Caki2 (cell line): ENCODE results near the gene ITGAV. TPM values are rescaled to one million over a fixed set of nuclear protein-coding genes. Genes with fewer than 3 reads are reported as not detected.
A peak's percentile ranks its signal among the peaks of the same experiment; 100 is the strongest.

Experiments
- DNase-seq: peaks from one replicate; pipeline ENCODE4 v3.0.0-alpha.2; 2015; ENCODE audit warnings: low read depth
- in situ Hi-C: cut with HindIII; loops from 2 replicates; pipeline ENCODE4 v1.10.0; 2016; ENCODE audit warnings: low sequenced_read_pairs, low pct_unique_long_range_greater_than_20kb, mixed read lengths
- total RNA-seq: library from RNA; depleted of rRNA; stranded (reverse); fragments of >200 nt; shearing (Covaris generic); gene quantifications from 2 replicates; pipeline ENCODE4 v1.2.3, GENCODE V29; 2014; ENCODE audit warnings: low replicate concordance

ITGAV gene
- total RNA-seq, 1 experiment from 2014 or later = 155 TPM

DNA sequence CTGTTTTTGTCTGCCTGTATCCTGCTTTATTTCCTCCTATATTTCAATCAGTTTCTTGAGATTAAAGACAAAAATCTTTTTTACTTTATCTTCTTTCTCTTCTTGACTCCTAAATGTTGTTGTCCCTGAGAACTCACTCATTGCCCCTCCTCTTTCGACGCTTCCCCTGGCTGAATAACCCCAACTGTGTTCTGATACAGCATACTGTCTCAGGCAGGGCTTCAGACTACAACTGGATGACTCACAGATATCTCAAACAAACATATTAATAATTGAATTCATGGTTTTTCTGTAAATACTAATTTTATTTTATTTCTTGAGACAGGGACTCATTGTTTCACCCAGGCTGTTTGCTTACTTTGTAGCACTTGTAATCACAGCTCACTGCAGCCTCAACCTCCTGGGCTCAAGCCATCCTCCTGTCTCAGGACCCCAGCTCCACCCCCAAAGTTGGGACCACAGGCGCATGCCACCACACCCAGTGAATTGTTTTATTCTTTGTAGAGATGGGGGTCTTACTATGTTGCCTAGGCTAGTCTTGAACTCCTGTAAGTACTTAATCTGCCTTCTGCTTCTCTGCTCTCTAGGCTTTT lies 9.4 kb downstream of the ITGAV start:
- no peak for DNase-seq
- in situ Hi-C loops = no loop called here

DNA sequence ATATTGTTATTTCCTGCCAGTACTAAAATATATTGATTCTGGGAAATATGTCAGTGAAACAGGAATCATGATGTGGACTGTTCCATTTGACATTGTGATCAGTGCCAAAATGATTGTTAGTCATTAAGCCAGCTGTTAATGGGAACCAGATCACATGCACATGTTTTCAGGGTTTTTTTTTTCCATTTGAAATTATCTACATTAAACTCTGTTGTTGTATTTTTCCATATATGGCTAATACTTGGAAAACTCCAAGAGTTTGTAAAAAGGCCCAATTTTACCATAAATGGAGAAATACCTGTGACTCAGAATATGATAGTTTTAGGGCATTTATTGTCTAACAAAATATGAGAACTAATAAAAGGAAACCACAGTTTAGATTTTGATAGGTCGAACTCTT lies 13.4 kb downstream of the ITGAV start:
- in situ Hi-C loops = no loop called here
- no peak for DNase-seq

DNA sequence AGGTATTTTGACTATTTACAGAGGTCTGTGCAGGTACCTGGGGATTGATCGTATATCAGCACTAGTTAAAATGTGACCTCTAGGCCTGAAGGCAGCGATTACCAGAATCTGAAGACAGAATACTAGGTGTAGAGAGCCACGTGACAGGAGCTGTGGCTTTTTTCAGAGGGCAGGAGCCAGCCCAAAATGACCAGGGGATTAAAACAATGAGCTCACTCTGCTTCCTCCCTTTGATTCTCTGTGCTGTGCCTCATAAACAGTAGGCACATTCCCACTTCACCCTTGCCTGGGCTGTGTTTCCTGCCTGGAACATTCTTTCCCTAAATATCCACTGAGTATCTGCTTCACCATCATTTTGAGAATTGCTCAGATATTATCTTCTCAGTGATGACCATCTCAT lies 15.2 kb downstream of the ITGAV start:
- in situ Hi-C loops = no loop called here
- DNase-seq = no peak

DNA sequence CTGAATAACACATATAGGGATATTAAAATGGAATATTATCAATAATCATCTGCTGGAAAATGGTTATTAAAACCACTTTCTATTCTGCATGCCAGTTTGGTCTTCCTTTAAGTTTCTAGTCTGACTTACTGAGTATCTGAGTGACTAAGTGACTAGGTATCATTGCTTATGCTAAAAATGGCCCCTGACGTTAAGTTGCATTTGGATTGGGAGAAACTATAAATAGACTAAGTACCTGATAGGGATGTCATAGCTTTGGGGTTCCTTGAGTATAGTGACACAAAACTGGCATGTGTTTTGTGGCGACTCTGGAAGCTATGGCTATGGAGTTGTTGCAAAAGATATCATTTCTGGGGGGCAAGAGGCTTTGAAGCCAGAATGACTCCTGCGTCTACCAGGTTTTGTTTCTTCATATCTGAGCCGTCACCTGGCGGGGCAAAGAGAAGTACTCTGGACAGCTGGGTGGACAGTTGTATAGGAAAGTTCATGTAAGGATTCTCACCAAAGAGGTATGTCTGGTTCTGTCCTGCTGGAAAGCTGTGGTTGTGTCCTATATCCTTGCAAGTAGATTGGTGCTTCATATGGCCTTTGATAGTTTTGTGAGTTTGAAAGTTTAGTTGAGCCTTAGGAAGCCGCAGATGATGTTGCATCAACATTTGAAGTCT lies 17.9 kb downstream of the ITGAV start:
- no peak for DNase-seq
- in situ Hi-C loops = no loop called here

DNA sequence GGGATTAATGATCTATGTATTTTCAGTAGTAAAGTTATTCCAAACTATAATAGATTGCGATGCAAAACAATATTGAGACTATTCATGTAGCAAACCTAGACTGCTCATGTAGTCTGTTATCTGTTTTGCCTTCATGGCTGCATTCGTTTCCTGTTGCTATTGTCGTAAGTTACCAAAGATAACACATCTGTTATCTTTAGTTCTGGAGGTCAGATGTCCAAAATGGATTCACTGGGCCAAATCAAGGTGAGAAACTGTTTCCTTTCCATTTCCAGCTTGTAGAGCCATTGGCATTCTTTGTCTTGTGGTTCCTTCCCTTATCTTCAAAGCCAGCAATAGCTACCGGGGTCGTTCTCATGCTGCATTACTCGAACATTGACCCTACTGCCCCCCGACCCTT lies 20.9 kb downstream of the ITGAV start:
- in situ Hi-C loops = no loop called here
- DNase-seq = no peak

DNA sequence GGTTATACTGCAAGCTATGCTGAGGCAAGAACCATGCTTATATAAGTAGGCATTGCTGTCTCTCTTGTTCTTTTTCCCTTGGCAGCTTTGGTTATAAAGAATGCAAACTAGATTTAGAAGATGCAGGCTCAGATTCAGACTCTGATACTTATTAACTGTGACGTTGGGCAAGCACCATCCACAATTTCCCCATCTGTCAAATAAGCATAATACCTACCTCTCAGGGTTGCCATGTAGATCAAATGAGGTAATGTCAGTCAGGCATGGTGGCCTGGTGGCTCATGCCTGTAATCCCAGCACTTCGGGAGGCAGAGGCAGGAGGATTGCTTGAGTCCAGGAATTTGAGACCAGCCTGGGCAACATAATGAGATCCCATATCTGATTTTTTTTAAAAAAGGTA lies 21.7 kb downstream of the ITGAV start:
- in situ Hi-C loops = no loop called here
- peak; percentile 35 for DNase-seq

DNA sequence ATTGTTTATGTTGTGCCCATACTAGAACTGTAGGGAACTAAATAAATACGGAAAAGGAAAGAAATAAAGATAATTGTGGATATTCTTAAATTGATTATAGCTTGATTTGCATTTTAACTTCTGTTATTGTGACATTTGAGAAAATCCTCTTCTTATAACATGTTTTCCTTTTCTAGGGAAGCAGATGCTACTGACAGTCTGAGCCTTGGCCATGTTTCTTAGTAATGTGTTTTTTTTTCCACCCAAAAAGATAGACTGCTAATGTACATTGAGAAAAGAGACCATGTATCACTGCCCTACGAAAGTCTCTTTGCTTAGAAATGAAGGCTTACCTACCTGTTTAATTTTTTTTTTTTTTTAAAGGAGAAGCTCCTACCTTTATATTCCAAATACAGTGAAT lies 22.2 kb downstream of the ITGAV start:
- no peak for DNase-seq
- in situ Hi-C loops = no loop called here

DNA sequence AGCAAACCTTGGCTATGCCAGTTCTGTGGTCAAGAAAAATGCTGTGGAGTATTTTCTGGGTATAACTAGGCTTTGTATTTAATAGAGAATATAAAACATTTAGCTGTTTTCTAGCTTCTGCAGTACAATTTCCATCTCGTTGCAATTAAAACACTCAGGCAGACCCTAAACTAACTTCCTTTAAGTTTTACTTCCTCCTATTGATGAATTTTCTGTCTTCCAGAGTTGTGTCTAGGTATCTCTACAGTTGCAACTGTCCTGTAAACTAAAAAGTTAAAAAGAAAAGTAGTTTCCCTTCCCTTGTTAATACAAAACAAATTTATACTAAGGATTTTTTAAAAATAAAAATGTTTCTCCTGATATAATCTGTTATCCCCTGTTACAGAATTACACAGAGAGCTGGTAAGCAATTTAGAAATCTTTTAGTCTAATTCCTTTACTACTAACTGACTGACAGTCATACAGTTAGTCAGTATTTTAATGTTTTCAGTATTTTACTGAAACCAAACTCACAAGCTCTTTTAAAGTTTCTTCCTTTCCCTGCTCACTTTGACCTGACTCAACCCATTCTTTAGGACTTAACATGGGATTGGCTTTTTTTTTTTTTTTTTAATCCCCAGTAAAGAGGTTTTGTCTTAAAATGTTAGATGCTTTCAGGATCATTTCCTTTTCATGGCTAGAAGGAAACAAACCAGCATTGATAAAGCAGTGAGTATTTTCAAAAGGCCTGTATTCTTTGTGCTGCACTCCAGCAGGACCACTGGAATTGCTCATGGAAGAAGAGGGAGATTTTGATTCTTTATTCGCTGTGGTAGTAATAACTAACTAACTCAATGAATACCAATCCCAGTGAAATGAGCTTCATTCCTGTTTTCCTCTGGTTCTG lies 22.9 kb downstream of the ITGAV start:
- in situ Hi-C loops = no loop called here
- no peak for DNase-seq

DNA sequence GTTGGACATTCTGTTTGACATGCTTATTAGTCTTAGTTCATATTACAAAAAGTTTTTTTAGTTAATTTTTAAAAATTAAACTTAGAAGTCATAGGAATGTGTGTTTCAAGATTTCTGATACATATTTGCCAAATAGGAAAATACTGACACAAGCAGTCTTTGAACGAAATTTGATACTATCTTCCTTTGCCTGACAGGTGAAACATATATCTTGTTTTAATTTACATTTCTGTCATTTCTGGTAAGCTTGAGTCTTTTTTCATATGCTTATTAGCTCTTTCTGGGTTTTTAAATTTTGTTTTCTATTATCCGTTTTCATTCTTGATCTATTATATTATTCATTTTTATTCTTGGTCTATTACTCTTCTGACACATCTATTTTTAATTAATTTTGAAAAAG lies 24.5 kb downstream of the ITGAV start:
- in situ Hi-C loops = no loop called here
- no peak for DNase-seq

DNA sequence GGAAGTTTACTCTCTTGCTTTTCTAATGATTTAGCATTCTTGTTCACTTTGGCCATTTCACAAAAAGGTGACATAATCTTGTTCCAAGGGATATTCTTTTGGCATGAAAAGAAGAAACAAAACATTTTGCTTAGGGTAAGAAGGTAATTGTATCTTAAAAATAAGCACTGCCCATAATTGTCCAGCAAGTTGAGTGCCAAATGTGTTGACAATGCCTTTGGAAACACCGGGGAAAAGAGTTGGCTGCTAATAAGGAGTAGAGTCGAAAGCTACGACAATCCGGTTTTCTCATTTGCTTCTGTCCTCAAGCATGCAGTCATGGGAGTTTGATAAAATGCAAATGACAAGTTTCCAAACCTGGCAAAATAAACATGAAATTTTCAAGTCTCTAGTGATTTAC lies 27.3 kb downstream of the ITGAV start:
- DNase-seq = no peak
- in situ Hi-C loops = no loop called here

DNA sequence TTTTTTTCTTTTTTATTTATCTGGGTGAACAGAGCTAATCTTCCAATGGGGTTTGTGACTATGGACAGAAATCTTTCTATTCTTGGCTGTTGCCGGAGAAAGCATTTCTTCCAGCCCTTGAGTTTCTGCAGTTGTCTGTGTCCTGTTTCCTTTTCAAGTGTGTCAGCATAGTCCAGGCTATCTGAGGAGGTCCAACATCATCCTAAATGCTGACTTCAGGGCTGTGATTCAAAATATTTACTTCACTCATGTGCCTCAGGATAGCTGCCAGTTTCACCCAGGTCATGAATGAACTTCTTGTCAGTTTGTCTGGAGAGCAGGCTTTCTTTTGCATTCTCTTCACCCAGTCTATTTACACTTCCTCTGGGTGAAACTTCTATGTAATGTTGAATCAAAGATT lies 27.9 kb downstream of the ITGAV start:
- no peak for DNase-seq
- in situ Hi-C loops = no loop called here

DNA sequence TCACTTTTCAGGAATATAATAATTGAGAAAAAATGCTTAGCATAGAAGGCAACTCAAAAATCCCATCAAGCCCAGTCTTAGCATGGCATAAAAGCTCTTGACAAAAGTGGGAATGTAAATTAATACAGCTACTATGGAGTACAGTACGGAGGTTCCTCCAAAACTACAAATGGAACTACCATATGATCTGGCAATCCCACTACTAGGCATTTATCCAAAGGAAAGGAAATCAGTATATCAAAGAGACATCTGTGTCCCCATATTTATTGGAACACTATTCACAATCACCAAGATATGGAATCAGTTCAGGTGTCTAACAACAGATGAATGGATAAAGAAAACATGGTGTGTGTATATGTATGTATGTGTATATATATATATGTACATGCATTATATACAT lies 28.8 kb downstream of the ITGAV start:
- DNase-seq = no peak
- in situ Hi-C loops = no loop called here

DNA sequence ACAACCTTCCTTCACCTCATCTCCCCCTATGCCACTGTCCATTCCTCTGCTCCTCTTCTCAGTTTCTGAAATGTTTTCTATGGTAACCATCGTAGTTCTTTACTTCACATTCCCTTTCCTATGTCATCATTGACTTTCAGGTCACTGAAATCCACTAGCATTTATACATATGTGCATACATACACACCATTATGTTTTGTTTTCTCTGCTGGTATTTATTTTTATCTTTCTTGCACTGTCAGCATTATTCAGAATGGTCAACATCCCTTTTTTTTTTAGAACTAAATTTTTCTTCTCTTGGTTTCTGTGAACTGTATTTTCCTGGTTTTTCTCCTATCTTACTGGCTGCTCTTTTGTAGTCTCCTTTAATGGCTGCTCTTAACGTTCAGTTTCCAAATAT lies 33.2 kb downstream of the ITGAV start:
- in situ Hi-C loops = no loop called here
- DNase-seq = no peak

DNA sequence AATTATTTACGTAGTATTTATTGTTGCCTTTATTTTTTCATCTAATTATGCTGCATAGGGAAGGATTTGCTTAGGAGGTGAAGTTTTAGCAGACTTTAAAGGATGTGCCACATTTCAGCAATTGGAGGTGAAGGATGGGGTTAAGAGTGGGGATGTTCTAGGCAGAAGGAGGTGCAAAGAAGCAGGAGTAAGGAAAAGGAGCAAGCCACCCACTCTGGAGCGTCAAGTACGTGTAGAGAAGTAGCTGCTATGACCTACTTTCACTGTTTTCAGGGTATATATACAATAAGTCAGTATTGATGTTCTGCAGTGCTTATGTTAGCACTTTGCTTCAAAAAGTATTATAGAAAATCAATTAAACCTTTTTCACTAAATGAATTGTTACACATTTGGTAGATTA lies 34.4 kb downstream of the ITGAV start:
- no peak for DNase-seq
- in situ Hi-C loops = no loop called here

DNA sequence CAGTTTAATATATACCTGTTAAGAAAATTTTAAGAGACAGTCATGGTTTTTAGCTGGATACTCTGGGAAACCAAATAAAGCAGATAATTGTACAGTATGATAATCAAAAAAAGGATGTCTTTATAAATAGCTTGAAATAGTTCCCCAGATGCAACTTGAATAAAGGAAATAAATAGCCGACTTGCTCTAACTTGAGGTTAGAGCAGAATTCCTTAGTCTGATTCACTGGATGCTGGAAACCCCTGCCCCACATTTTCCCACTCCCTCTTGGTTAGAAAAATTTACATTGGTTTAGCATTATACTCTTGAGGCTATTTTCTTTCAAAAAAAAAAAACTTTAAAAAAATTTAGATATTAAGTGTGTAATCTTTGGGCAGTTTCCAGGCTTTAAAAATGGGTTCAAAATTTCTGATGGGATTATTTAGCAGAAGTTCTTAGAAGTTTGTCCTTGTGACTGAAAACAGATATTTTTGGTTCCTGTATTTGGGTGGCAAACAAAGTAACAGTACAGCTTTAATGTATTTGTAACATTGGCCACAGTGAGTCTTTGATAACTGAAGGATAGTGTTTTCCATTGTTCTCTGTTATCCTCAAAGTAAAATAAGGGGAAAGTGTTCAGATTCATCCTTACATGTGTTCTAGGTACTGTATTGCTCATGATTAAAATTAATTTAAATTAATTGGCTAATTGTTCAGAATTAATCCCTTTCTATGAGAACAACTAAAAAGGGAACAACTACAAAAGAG lies 39.6 kb downstream of the ITGAV start:
- in situ Hi-C loops = no loop called here
- DNase-seq = no peak

DNA sequence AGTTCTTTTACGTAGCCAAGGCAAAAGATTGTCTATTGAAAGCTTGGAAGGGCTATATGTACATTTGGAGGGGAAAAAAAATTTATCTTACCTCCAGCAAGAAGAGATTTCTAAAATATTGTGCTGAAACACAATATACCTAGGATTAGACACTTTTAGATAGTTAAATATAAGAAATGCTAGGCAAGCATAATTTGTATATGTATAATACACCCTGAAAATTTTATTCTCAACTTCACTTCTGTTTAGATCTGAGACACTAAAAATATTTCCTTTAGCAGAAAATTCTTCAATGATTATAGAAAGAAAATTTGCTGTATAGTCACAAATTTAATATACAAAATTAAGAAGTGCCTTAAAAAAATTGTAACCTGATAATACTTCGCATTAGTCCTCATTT lies 42.6 kb downstream of the ITGAV start:
- in situ Hi-C loops = no loop called here
- no peak for DNase-seq

DNA sequence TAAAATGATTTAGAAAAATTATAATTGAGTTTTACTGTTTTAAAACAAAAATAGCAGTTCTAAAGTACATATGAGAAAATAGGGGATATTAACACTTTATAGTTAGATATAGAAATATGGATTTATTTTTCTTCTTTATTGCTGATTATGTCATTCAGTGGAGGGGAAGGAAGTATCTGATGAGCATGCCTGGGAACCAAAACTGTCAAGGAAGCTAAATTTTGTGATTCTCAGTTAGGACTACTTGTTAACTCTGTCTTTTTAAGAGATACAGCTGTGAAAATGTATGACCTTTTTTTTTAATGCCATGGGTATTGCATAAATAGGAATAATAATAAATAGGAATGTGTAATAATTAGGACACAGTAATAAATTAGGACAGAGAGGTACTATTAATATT lies 44.8 kb downstream of the ITGAV start:
- no peak for DNase-seq
- in situ Hi-C loops = no loop called here

DNA sequence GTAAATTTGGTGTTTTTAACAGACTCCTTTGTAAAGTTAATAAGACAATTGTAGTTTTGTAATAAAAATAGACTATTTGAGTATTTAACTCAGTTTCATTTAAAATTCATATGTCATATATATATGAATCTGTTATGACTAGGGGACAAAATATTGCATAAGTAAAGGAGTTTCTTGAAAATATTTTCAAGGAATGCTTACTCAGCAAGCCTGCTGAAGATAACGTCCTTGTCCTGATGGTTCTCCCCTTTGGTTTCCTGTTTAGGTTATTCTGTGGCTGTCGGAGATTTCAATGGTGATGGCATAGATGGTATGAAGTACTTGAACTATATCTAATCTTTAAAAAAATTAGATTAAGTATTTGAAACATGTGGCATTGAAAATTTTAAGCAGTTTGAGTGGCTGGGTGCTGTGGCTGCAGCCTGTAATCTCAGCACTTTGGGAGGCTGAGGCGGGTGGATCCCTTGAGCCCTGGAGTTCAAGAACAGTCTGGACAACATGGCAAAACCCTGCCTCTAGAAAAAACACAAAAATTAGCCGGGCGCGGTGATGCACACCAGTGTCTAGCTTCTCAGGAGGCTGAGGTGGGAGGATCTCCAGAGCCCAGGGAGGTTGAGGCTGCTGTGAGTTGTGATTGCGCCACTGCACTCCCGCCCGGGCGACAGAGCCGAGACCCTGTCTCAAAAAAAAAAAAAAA lies 47.1 kb downstream of the ITGAV start:
- in situ Hi-C loops = no loop called here
- DNase-seq = no peak

DNA sequence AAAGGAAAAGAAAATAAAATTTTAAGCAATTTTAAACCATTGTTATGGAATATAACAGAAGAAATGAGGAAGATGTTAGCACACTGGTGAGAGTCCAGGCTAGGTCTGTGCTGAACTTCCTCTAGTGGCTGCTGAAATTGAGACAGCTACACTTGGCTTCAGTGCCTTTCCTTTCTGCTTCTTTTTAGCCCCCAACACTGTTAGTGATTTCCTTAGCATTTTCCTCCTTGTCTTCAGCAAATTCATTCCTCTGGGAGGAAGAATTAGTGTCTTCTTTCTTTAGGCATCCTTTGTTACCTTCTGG lies 47.6 kb downstream of the ITGAV start:
- DNase-seq = no peak
- in situ Hi-C loops = no loop called here
